Spinal cord (tissue), 10 donors: ENCODE data around the gene ZNF280D. TPM values are rescaled to one million over a fixed set of nuclear protein-coding genes. Genes with fewer than 3 reads are reported as not detected.
A peak's percentile ranks its signal among the peaks of the same experiment; 100 is the strongest.

ENCODE experiments used
- DNase-seq, 6 donors: peaks; one replicate each; pipeline versions ENCODE4 v3.0.0 to v3.0.0-alpha.2; 2013 to 2015; ENCODE audit warnings: low spot score in 6 of 6, low read depth in 4 of 6
- H3K27ac ChIP-seq: one replicate; pipeline ENCODE4 v1.5.1; 2013; ENCODE audit warnings: low read depth, low read length, control low read depth
- H3K27me3 ChIP-seq: one replicate; pipeline ENCODE4 v1.6.1; 2013; ENCODE audit warnings: low read length; ENCODE audit not compliant: control insufficient read depth, insufficient read depth
- H3K36me3 ChIP-seq: one replicate; pipeline ENCODE4 v1.6.1; 2013; ENCODE audit warnings: low read length; ENCODE audit not compliant: control insufficient read depth, insufficient read depth
- H3K4me1 ChIP-seq: one replicate; pipeline ENCODE4 v1.6.1; 2013; ENCODE audit warnings: low read length; ENCODE audit not compliant: control insufficient read depth, insufficient read depth
- H3K4me3 ChIP-seq: one replicate; pipeline ENCODE4 v1.5.1; 2013; ENCODE audit warnings: low read depth, low read length, control low read depth
- H3K9me3 ChIP-seq: one replicate; pipeline ENCODE4 v1.6.1; 2013; ENCODE audit warnings: low read length; ENCODE audit not compliant: control insufficient read depth, insufficient read depth
- WGBS: methylation state at CpG from one replicate; pipeline ENCODE4 v1.1.5; 2013; ENCODE audit warnings: missing lambda C conversion rate; ENCODE audit not compliant: insufficient coverage; 5-methylcytosine and 5-hydroxymethylcytosine counted together
- polyA plus RNA-seq, 2 donors: library from polyadenylated mRNA; unstranded; fragments of 120-200 nt; gene quantifications; one replicate each; pipeline ENCODE4 v1.2.1, GENCODE V29; 2013; ENCODE audit not compliant: insufficient read length in 2 of 2
- total RNA-seq, 2 donors: library from RNA; depleted of rRNA in 1 of 2; stranded (reverse); fragments of 120-200 nt in 1 of 2; fragments of >200 nt in 1 of 2; gene quantifications; one replicate each; pipeline versions ENCODE4 v1.2.3 to v1.2.4, GENCODE V29; 2013 to 2014
- donor health status: healthy.

ZNF280D gene
- total and polyA plus RNA-seq, 4 donors: 40.2 to 98.6 (median 47.7) TPM

GRCh38 chr15:56683908-56684307, 49.4 kb downstream of the ZNF280D start:
- WGBS: 89% methylated on average over 1 of the region's 1 CpG
- Histone ChIP-seq H3K27ac (no peak overlapping the region), H3K4me1 (no peaks in the 10 kb centered on the region), H3K9me3 (no peaks in the 10 kb centered on the region), H3K4me3 (no peak overlapping the region), H3K36me3 (peaks cover 3% of the 10 kb centered on the region), H3K27me3 (no peaks in the 10 kb centered on the region)
- peak in 2 of 6 donors; percentile 3 to 7 for DNase-seq

- Histone ChIP-seq H3K27me3 (no peaks in the 10 kb centered on the region), H3K4me1 (no peaks in the 10 kb centered on the region), H3K27ac (no peak overlapping the region), H3K9me3 (no peaks in the 10 kb centered on the region), H3K4me3 (no peak overlapping the region), H3K36me3 (no peaks in the 10 kb centered on the region)
- DNase-seq: no peak
These were observed 52.2 kb downstream of the ZNF280D start for GRCh38 chr15:56681113-56681512.

- Histone ChIP-seq H3K36me3 (no peaks in the 10 kb centered on the region), H3K27ac (no peak overlapping the region), H3K27me3 (no peaks in the 10 kb centered on the region), H3K9me3 (no peaks in the 10 kb centered on the region), H3K4me3 (no peak overlapping the region), H3K4me1 (no peaks in the 10 kb centered on the region)
- peak in 1 of 6 donors; percentile 38 for DNase-seq
These were observed 54.1 kb downstream of the ZNF280D start for GRCh38 chr15:56679225-56679624.

GRCh38 chr15:56678571-56678970, 54.7 kb downstream of the ZNF280D start:
- Histone ChIP-seq H3K4me3 (no peak overlapping the region), H3K27ac (no peak overlapping the region), H3K27me3 (no peaks in the 10 kb centered on the region), H3K9me3 (no peaks in the 10 kb centered on the region), H3K36me3 (no peaks in the 10 kb centered on the region), H3K4me1 (no peaks in the 10 kb centered on the region)
- no CpG with 5 or more reads among the region's 4 CpGs for WGBS
- no peak for DNase-seq

GRCh38 chr15:56677271-56677670, 56.0 kb downstream of the ZNF280D start:
- Histone ChIP-seq H3K9me3 (no peaks in the 10 kb centered on the region), H3K36me3 (no peaks in the 10 kb centered on the region), H3K27me3 (no peaks in the 10 kb centered on the region), H3K4me3 (no peak overlapping the region), H3K27ac (no peak overlapping the region), H3K4me1 (no peaks in the 10 kb centered on the region)
- DNase-seq: no peak
- no CpG with 5 or more reads among the region's 1 CpG for WGBS

- Histone ChIP-seq H3K4me3 (no peak overlapping the region), H3K36me3 (no peaks in the 10 kb centered on the region), H3K27ac (no peak overlapping the region), H3K9me3 (peaks cover 1% of the 10 kb centered on the region), H3K4me1 (no peaks in the 10 kb centered on the region), H3K27me3 (no peaks in the 10 kb centered on the region)
- DNase-seq: no peak
- WGBS: no CpG with 5 or more reads among the region's 1 CpG
These were observed 57.4 kb downstream of the ZNF280D start for GRCh38 chr15:56675930-56676329.

- Histone ChIP-seq H3K9me3 (peaks cover 1% of the 10 kb centered on the region), H3K36me3 (no peaks in the 10 kb centered on the region), H3K27ac (no peak overlapping the region), H3K27me3 (no peaks in the 10 kb centered on the region), H3K4me1 (no peaks in the 10 kb centered on the region), H3K4me3 (no peak overlapping the region)
- no peak for DNase-seq
These were observed 58.5 kb downstream of the ZNF280D start for GRCh38 chr15:56674857-56675256.

- Histone ChIP-seq H3K9me3 (peaks cover 1% of the 10 kb centered on the region), H3K27me3 (no peaks in the 10 kb centered on the region), H3K4me3 (no peak overlapping the region), H3K27ac (no peak overlapping the region), H3K4me1 (no peaks in the 10 kb centered on the region), H3K36me3 (no peaks in the 10 kb centered on the region)
- DNase-seq: no peak
These were observed 60.6 kb downstream of the ZNF280D start for GRCh38 chr15:56672721-56673120.

GRCh38 chr15:56667517-56667916, 65.8 kb downstream of the ZNF280D start:
- no peaks in the 10 kb centered on the region for H3K4me1 ChIP-seq
- peaks cover 1% of the 10 kb centered on the region for H3K9me3 ChIP-seq
- WGBS: no CpG with 5 or more reads among the region's 1 CpG
- no peak overlapping the region for H3K27ac ChIP-seq
- no peak for DNase-seq
- no peaks in the 10 kb centered on the region for H3K27me3 ChIP-seq
- peaks cover 11% of the 10 kb centered on the region for H3K36me3 ChIP-seq
- H3K4me3 ChIP-seq: no peak overlapping the region

GRCh38 chr15:56660943-56661342, 72.4 kb downstream of the ZNF280D start:
- no peak overlapping the region for H3K27ac ChIP-seq
- no peaks in the 10 kb centered on the region for H3K27me3 ChIP-seq
- DNase-seq: no peak
- H3K9me3 ChIP-seq: no peaks in the 10 kb centered on the region
- H3K4me1 ChIP-seq: no peaks in the 10 kb centered on the region
- H3K36me3 ChIP-seq: peaks cover 11% of the 10 kb centered on the region
- H3K4me3 ChIP-seq: no peak overlapping the region

- H3K27ac ChIP-seq: no peak overlapping the region
- H3K27me3 ChIP-seq: no peaks in the 10 kb centered on the region
- peaks cover 12% of the 10 kb centered on the region for H3K36me3 ChIP-seq
- no peak for DNase-seq
- no CpG with 5 or more reads among the region's 2 CpGs for WGBS
- H3K4me1 ChIP-seq: no peaks in the 10 kb centered on the region
- H3K4me3 ChIP-seq: no peak overlapping the region
- no peaks in the 10 kb centered on the region for H3K9me3 ChIP-seq
These were observed 74.1 kb downstream of the ZNF280D start for GRCh38 chr15:56659197-56659596.
